CD4-positive, alpha-beta T cell treated with Interleukin-4 for 4 hours (primary cell): ENCODE measurements around the gene EPB41L2.
A peak's percentile ranks its signal among the peaks of the same experiment; 100 is the strongest.

Source experiments
- DNase-seq: peaks from one replicate; pipeline ENCODE4 v3.0.0-alpha.2; 2020

Gene EPB41L2

DNA sequence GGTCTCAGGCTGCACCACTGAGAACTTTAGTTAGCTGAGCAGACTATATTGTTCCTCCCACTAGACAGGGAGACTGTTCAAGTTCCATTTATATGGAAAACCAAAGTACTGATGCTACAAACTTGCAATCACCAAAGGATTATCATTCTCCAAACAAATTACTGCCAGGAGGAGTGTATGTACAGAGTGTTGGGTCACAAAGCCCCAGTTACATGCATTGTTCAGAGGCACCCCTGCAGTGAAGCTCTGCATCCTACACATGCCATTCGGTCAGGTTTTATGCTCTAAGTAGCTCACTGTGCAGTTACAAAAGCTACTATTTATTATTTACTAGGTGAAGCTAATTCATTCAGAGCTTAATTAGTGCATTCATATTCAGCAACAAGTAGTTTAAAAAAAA is 160.0 kb downstream of the EPB41L2 start:
- no peak for DNase-seq

DNA sequence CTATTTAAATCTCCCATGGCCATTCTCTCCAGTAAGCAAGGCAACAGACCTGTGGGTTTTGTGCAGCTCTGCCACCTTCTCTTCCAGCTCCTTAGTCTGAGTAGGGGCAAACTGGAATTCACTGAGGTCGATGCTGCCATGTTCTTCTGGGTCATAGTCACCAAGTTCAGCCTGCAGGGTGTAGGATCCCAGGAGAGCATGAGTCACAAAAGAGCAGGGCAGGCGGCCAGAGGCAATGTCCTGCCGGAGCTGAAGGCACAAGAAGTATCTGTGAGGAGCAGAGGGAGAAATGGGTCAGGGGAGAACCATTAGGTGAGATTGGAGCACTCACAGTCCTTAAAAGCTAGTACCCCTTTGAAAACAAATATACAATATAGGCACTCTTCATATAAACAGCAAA is 162.1 kb downstream of the EPB41L2 start:
- DNase-seq = no peak

- DNase-seq = no peak
These were observed 166.8 kb downstream of the EPB41L2 start for GRCh38 chr6:130896249-130896648.

DNA sequence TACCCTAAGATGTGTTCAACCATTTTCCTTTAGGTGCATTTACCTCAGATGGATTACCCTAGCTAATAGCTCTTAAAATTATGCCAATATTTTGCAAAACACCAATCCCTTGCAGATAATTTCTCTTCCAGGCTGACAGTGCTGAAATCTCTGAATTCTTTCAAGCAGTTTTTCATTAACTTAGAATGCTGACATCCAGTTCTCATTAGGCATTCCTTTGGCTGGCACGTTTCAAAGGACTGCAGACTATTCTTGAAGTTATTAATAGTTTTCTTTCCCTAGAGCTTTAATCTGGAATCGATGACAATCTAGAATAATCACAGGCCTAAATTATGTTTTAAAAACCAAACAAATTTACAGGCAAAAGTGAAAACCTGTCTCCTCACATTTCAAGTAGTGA is 167.5 kb downstream of the EPB41L2 start:
- no peak for DNase-seq

GRCh38 chr6:130893766-130894165 is 169.3 kb downstream of the EPB41L2 start:
- no peak for DNase-seq

GRCh38 chr6:130893277-130893676 is 169.8 kb downstream of the EPB41L2 start:
- no peak for DNase-seq

GRCh38 chr6:130890521-130890971 is 172.5 kb downstream of the EPB41L2 start:
- DNase-seq = no peak

DNA sequence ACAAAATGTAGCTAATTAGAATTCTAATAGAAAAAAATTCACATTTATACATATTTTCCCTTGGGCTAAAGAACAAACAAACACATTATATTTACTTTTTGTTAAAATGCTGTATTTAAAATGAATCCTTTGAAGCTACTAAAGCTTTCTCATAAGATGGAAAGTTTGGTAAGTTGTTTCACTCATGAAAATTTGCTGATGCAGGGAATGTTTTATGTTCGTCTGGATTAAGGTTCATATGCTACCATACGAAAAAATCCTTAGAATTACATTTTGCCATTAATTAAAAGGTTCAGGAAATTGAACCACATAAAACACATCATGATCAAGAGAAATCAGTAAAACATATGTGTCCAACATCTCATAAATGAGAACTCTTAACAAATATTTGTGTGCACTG is 173.6 kb downstream of the EPB41L2 start:
- DNase-seq = no peak

DNA sequence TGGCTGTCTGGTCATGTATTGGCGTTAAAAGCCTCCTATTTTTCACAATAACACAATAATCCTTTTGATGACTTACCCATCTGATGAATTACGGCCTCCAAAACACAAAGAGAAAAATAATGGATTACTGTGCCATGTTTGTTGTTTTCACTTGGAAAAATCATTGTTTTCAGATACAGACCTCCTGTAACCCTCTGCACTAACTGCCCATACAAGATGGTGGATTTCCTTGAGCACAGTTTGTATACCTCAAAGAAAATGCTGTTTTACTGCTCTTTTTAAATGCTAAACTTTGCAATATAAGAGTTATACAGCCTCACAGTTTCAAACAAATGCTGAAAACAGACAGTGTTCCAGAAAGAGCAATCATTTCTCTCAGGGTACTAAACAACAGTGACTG is 174.8 kb downstream of the EPB41L2 start:
- no peak for DNase-seq

GRCh38 chr6:130886966-130887365 is 176.1 kb downstream of the EPB41L2 start:
- no peak for DNase-seq

DNA sequence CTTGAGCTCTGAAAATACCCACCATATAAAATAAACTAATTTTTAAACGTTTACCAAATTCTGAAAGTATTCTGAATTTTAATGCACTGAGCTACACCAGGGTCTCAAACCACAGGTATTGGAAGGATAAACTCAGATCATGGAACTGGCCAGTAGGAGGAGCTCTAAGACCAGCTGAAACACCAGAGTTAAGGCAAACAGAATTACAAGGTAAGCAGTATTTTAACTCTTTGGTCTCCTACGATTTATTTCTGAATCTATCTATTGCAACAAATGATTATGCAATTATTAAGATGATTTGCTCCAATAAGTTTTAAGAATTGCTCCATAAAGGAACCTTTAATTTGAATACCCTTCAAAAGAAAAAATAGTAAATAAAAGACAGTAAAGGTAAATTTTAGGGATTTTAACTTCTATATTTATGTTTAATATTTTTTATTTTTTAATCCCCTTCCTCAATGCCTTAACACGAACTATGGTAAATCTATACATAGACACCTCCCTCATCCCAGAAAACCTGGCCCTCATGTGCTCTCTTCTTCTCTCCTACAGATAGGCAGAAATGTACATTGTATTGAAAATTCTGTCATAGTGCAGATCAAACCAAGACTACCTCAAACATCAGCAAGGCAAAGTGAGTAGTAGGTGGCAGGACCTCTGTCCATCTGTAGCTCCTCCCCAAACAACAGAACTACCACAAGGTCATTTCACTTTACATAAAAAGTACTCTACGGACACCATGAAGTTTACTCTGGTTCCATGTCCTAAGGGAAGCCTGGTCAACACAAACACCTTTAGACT is 177.5 kb downstream of the EPB41L2 start:
- peak; percentile 80 for DNase-seq

DNA sequence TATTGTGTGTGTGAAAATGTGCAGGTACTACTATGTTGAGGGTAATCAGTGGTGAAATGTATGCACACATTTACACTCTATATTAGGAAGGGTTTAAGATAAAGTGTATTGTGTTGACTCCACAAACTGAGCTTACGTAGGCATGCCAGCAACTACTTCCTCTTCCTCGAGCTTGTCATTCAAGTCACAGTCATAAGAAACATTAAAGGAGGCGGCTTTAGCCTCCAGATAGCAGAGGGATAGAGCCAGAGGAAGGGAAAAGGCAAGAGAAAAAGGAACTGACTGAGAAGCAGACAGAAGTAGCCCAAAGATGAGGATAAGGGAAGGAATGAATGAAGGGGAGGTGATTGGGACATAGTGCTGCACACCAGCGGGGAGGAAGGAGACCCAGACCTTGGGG is 180.7 kb downstream of the EPB41L2 start:
- DNase-seq = no peak

GRCh38 chr6:130879826-130880225 is 183.2 kb downstream of the EPB41L2 start:
- DNase-seq = no peak

DNA sequence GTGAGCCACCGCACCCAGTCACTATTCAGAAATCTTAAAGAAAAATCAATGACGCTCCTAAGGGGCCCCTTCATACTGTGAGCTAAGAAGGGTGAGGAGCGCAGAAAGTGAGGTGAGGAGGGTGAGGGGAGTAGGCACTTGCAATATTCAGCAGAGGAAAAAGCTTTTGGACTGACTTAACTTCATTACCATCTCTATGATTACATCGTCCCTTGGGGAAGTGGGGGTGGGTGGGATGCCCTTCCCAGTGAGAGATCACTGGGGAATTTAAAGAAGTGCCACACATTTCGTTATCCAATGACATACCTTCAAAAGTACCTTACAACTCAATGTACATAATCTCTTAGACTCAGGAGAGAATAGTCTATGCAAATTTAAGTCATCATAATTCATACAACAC is 189.3 kb downstream of the EPB41L2 start:
- DNase-seq = no peak

DNA sequence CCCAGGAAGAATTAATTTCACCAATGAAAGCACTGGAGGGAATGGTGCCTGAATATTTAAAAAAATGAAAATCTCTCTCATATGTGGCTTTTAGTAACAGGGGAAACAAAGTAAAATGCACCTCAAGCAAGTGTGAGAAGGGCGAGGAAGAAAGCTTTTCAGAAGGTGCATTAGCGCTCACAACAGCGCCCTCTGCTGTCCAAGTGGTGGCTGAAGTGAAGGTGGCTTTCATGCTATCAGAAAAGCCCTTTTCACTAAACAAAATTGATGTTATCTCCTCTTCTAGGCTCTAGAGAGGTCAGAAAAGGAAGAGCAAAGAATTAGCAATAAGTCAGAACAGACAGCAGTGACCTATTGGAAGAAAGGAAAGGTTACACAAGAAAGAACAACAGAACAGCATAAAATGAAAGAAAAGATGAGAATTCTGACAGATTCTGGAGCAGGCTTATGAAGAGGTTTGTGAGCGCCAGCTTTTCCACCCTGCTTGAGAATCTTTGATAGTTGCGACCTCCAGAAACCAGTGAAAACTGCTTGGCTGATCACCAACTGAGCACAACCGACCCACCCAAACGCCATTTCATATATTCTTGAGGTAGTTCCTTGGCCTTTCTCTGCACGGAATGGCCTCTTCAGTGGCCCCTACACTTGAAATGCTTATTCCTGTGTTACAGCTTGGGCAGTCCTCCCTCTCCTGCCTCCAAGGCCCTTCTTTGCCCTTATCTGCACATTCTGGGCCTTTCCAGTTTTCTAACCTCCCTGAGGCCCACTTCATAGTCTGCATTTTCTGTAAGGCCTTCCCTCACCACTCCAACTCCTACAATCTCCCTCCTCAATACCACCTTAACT is 190.6 kb downstream of the EPB41L2 start:
- peak; percentile 71 for DNase-seq

DNA sequence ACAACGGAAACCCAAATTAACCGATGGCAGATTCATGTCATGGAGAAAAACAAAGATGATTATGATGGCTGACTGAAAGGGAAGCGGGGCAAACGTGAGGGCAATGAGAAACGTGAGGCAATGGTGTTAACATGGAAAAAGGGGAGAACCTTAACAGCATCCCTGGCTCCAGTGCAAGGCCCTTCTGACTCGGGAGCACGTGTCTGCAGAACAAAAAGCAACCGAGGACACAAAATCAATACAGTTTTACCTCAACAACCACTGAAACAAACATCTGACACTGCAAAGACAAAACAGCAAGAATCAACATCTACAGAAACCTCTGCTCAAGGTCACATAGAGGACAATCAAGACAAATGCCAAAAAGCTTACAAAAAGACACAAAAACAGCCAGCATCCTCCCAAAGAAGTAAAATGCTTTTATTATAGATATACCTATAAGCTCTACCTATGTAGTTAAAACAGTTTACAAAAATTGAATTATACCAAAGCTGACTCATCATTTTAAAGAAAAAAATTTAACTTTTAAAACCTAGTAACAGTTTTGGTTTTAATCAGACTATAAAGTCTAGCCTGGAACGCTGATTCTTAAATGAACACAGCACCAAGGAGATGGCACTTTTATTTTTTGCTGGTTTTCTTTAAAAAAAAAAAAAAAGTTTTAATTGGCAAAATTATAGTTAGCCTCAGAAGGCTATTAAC is 192.7 kb downstream of the EPB41L2 start:
- no peak for DNase-seq

GRCh38 chr6:130869681-130870080 is 193.4 kb downstream of the EPB41L2 start:
- DNase-seq = no peak

GRCh38 chr6:130865793-130866192 is 197.3 kb downstream of the EPB41L2 start:
- DNase-seq = no peak

DNA sequence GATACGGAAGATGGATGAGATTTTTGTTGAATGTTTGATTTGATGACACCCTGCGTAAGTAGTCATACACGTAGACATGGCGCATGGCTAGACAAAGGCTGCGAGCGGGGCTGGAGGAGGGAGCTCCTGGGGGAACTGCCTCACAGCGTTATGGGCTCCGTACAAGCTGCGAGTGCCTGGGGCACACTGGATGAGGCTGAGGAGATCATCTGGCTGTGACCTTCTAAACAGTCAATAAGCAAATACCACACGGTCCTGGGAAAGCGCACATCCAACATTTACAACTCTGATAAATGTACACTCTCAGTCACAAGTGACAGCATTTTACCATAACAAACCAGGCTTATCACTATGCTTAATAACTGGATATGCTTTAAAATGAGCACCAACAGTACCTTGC is 198.7 kb downstream of the EPB41L2 start:
- DNase-seq = no peak

GRCh38 chr6:130863415-130864230 is 199.4 kb downstream of the EPB41L2 start:
- DNase-seq = no peak

DNA sequence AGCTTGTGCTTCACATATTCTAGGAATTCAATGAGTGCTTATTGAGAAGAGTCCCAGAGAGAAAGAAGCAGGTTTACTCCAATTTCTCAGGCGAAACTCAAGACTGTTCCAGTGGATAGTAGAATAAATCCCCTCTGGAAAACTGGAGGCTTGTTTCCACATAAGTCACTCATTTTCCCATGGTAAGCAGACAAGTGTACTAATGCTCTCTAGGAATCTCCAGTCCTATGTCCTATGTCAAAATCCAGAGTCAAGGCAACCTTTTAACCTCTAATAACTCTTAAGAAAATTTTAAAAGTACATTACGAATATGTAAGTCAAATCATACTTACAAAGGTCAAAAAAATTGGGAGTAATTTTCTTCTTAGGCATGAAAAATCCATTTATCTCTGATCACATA is 200.7 kb downstream of the EPB41L2 start:
- DNase-seq = no peak

DNA sequence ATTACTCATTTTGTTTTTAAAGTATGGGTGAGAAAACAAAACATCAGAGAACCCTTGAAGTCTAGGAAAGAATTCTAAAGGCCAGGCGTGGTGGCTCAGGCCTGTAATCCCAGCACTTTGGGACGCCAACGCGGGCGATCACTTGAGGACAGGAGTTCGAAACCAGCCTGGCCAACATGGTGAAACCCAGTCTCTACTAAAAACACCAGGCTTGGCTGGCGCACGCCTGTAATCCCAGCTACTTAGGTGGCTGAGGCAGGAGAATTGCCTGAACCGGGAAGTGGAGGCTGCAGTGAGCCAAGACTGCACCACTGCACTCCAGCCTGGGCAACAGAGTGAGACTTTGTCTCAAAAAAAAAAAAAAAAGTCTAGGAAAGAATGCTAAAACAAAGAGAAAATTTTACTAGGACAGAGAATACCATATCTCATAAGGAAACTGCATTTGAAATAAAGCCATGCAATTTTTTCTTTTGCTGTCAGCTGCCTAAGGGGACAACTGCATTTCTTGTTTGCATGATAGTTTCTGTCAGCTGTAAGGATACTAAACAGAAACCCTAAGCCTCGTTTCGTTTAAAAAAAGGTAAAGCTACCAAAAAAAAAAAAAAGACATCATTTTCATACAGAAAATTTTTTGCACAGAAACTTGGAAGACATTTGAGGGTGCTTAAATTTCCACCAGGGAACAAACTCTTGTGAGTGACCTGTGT is 203.7 kb downstream of the EPB41L2 start:
- no peak for DNase-seq
